ENCODE data around the gene ZNF365. TPM values are rescaled to one million over a fixed set of nuclear protein-coding genes. Genes with fewer than 3 reads are reported as not detected.

ZNF365 gene
- total and polyA plus RNA-seq, 4 experiments from 2014 or later = 3.5 to 4.9 (median 4.5) TPM

DNA sequence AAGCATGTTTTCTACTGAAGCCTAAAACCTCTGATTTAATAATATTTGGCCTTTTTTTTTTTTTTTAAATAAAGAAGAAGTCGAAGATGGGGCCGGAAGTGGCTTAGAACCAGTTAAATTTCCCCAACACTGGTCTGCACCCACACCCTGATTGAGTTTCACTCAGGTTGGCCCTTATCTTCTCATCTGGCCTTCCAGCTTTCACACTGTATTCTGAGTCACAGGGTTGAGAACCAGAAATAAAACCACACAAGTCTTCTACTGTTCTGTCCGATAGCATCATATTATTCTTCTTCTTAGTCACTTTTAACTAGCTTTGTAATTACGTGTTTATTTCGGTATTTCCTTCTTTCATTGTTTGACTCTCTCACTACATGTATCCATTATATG lies 9.9 kb downstream of the ZNF365 start:
- intact Hi-C loops (cut with micrococcal nuclease) = loop anchor here (1.0 to 10.0 kb wide), 5 partner anchors 10 to 883 kb away; partner anchors contain the start of genes ARID5B, RTKN2 and ZNF365
- Mint-ChIP-seq H3K4me1 (peaks cover 42 to 87% (median 57%) of the 10 kb centered on the region in 4 donors), H3K4me3 (peak overlapping the region; percentile 41 to 69 (median 62)), H3K36me3 (peaks cover 4% of the 10 kb centered on the region in 2 donors), H3K27ac (peak overlapping the region; percentile 70 to 88 (median 81)), H3K9me3 (peaks cover 0 to 4% (median 0%) of the 10 kb centered on the region in 8 donors), H3K27me3 (no peaks in the 10 kb centered on the region)
- peak overlapping the region; percentile 52 for H3K27ac ChIP-seq (ENCODE audit: low read depth, low read length)
- peaks cover 48% of the 10 kb centered on the region for H3K4me1 ChIP-seq (ENCODE audit: insufficient read depth, low read length)
- DNase-seq = peak; percentile 70 to 90 (median 72)
- POLR2A ChIA-PET (ENCODE audit: partially characterized antibody) = interaction anchor here (0.7 to 1.3 kb wide), 5 partner anchors 9 to 484 kb away, joined by 3 to 10 read pairs (median 3); partner anchors contain the start of gene ZNF365
- no peaks in the 10 kb centered on the region for H3K27me3 ChIP-seq (ENCODE audit: insufficient read depth, low read length)
- H3K4me3 ChIP-seq (ENCODE audit: low read length in 2 of 2) = peak overlapping the region in 1 of 2 donors; percentile 20
- H3K36me3 ChIP-seq (ENCODE audit: insufficient read depth, low read length) = no peaks in the 10 kb centered on the region
- no peaks in the 10 kb centered on the region for H3K9me3 ChIP-seq (ENCODE audit: control insufficient read depth in 1 of 2, low read length in 2 of 2)
- CTCF ChIA-PET (ENCODE audit: partially characterized antibody) = no interaction called here

DNA sequence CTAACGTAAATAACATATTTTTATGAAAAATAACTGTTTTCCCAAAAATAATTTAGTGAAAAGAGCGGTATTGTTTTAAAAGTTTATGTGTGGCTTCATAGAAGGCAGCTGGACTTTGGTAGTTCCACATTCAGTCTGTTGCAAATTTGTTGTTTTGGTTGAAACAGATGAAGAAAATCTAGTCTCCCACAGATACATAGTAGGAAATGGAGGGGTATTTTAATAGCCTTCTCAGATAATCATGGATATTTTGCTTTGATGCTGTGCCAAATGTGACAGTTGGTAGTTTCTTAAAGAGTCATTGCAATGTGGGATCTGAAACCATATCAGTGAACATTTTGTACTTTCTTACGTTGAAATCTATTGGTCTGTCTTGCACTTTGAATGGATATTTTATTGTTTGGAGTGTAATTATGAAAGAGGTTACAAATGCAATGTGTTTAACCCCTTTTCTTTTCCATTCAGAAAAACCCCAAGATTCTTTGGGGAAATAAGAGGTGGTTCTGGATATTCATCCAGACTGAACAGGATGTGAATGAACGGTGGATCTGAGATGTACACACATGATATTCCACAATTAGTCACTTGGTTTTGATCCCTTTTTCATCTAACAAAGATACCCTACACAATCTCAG lies 10.4 kb downstream of the ZNF365 start:
- Mint-ChIP-seq H3K36me3 (peaks cover 4 to 7% of the 10 kb centered on the region in 2 donors), H3K27ac (peak overlapping the region; percentile 70 to 88 (median 81)), H3K4me1 (peaks cover 41 to 85% (median 55%) of the 10 kb centered on the region in 4 donors), H3K9me3 (peaks cover 0 to 4% (median 0%) of the 10 kb centered on the region in 8 donors), H3K27me3 (no peaks in the 10 kb centered on the region), H3K4me3 (peak overlapping the region; percentile 41 to 69 (median 62))
- Histone ChIP-seq H3K27me3 (ENCODE audit: insufficient read depth, low read length) (no peaks in the 10 kb centered on the region), H3K27ac (ENCODE audit: low read depth, low read length) (peak overlapping the region; percentile 52), H3K4me3 (ENCODE audit: low read length in 2 of 2) (peak overlapping the region in 1 of 2 donors; percentile 20), H3K36me3 (ENCODE audit: insufficient read depth, low read length) (no peaks in the 10 kb centered on the region), H3K9me3 (ENCODE audit: control insufficient read depth in 1 of 2, low read length in 2 of 2) (no peaks in the 10 kb centered on the region), H3K4me1 (ENCODE audit: insufficient read depth, low read length) (peaks cover 48% of the 10 kb centered on the region)
- DNase-seq = no peak
- CTCF ChIA-PET (ENCODE audit: partially characterized antibody) = no interaction called here
- POLR2A ChIA-PET (ENCODE audit: partially characterized antibody) = interaction anchor here (1.0 to 1.3 kb wide), 3 partner anchors 9 to 485 kb away, joined by 3 to 10 read pairs (median 3); partner anchors contain the start of gene ZNF365
- intact Hi-C loops (cut with micrococcal nuclease) = loop anchor here (1.0 to 10.0 kb wide), 5 partner anchors 10 to 883 kb away; partner anchors contain the start of genes ARID5B, RTKN2 and ZNF365

DNA sequence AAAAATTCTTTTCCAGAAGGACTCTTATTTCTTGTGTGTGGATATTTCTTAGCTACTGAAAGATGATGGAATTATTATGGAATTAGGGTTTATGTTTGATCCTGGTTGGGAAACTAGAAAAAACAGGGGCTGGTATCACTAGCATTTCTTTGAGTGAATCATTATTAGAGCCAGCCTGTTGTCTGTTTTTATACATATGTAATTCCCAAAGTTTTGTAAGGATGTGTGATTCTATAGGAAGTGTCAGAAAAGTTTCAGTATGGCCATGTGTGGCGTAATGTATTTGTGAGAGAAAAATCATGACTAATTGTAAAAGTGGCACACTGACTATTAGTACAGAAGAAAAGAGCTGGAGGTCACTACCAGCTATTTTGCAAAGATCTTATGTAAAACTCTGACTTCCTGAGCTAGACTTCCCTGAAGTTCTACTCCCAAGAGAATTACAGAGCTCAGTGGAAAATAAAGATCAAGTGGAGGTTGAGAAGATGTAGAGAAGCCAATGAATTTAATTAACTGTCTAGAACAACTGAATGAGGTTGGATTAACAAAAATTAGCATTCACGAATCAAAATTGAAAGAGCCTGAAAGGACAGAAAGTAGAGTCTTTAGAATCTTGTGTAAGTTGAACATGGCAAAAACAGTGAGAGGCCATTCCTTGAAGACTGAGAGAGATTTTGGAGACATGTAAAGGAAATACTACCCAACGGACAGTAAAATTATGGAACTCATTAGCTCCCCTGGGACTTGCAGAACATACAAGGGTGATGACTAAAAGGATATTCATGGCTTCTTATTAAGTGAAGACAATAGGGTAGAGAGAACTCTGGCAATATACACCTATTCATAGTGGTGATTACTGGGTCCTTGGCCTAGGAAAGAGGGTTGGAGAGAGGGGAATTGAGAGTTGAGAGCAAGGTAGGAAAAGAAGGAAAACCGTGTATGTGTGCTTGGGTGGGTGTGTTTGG lies 12.5 kb downstream of the ZNF365 start:
- H3K27ac Mint-ChIP-seq = peak overlapping the region in 3 of 7 donors; percentile 13 to 70 (median 57)
- peaks cover 9 to 11% of the 10 kb centered on the region in 2 donors for H3K36me3 Mint-ChIP-seq
- intact Hi-C loops (cut with micrococcal nuclease) = loop anchor here (10.0 kb wide), 1 partner anchor 342 kb away; no protein-coding TSS in a partner anchor
- Histone ChIP-seq H3K4me1 (ENCODE audit: insufficient read depth, low read length) (peaks cover 40% of the 10 kb centered on the region), H3K27ac (ENCODE audit: low read depth, low read length) (no peak overlapping the region), H3K9me3 (ENCODE audit: control insufficient read depth in 1 of 2, low read length in 2 of 2) (no peaks in the 10 kb centered on the region), H3K27me3 (ENCODE audit: insufficient read depth, low read length) (no peaks in the 10 kb centered on the region), H3K4me3 (ENCODE audit: low read length in 2 of 2) (no peak overlapping the region), H3K36me3 (ENCODE audit: insufficient read depth, low read length) (no peaks in the 10 kb centered on the region)
- no peak for DNase-seq
- POLR2A ChIA-PET (ENCODE audit: partially characterized antibody) = no interaction called here
- CTCF ChIA-PET (ENCODE audit: partially characterized antibody) = interaction anchor here (0.7 to 1.4 kb wide), 4 partner anchors 18 to 338 kb away, joined by 3 to 4 read pairs (median 3); no protein-coding TSS in a partner anchor
- H3K4me1 Mint-ChIP-seq = peaks cover 33 to 66% (median 41%) of the 10 kb centered on the region in 4 donors
- peaks cover 0 to 4% (median 0%) of the 10 kb centered on the region in 8 donors for H3K9me3 Mint-ChIP-seq
- no peaks in the 10 kb centered on the region for H3K27me3 Mint-ChIP-seq
- peak overlapping the region in 2 of 8 donors; percentile 11 to 56 for H3K4me3 Mint-ChIP-seq

DNA sequence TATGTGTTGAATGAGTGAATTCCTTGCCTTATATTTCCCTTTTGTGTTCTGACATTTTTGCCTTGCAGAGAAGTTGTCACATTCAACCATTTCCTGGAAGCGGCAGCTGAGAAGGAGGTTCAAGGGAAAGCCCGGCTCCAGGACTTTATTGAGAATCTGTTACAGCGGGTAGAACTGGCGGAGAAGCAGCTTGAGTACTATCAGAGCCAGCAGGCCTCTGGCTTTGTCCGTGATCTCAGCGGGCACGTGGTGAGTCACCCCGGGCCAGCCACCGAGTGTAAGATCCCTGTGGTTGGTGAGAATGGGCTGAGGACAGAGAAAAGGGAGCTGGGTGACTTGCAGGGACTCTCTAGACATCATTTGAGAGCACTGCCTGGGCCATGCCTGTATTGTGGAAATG lies 14.2 kb downstream of the ZNF365 start:
- H3K27me3 Mint-ChIP-seq = peaks cover 0 to 3% of the 10 kb centered on the region in 2 donors
- no peaks in the 10 kb centered on the region for H3K36me3 ChIP-seq (ENCODE audit: insufficient read depth, low read length)
- no peak for DNase-seq
- H3K27ac Mint-ChIP-seq = peak overlapping the region in 1 of 7 donors; percentile 24
- no peak overlapping the region for H3K4me3 Mint-ChIP-seq
- intact Hi-C loops (cut with micrococcal nuclease) = loop anchor here (10.0 kb wide), 1 partner anchor 344 kb away; no protein-coding TSS in a partner anchor
- POLR2A ChIA-PET (ENCODE audit: partially characterized antibody) = no interaction called here
- H3K9me3 ChIP-seq (ENCODE audit: control insufficient read depth in 1 of 2, low read length in 2 of 2) = no peaks in the 10 kb centered on the region
- peaks cover 9 to 19% of the 10 kb centered on the region in 2 donors for H3K36me3 Mint-ChIP-seq
- CTCF ChIA-PET (ENCODE audit: partially characterized antibody) = no interaction called here
- H3K4me3 ChIP-seq (ENCODE audit: low read length in 2 of 2) = no peak overlapping the region
- H3K4me1 Mint-ChIP-seq = peaks cover 25 to 49% (median 32%) of the 10 kb centered on the region in 4 donors
- no peaks in the 10 kb centered on the region for H3K27me3 ChIP-seq (ENCODE audit: insufficient read depth, low read length)
- peaks cover 34% of the 10 kb centered on the region for H3K4me1 ChIP-seq (ENCODE audit: insufficient read depth, low read length)
- no peak overlapping the region for H3K27ac ChIP-seq (ENCODE audit: low read depth, low read length)
- H3K9me3 Mint-ChIP-seq = peaks cover 0 to under 1% (median 0%) of the 10 kb centered on the region in 8 donors

DNA sequence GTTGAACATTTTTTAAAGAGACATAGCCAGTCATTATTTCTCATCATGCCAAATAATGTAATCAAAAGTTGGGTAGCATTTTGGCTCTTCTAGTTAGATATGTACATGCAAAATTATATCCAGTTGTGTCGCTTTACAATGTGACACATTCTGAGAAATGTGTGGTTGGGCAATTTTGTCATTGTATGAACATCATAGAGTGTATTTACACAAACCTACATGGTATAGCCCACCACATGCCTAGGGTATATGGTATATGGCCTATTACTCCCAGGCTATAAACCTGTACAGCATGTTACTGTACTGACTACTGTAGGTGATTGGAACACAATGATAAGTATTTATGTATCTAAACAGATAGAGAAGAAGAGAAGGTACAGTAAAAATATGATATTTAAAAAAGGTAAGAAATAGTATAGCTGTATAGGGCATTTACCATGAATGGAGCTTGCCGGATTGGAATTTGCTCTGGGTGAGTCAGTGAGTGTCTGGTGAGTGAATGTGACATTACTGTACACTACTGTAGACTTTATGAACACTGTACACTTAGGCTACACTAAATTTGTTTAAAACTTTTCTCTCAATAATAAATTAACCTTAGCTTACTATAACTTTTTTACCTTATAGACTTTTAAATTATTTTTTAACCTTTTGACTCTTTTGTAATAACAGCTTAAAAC lies 16.5 kb downstream of the ZNF365 start:
- H3K9me3 Mint-ChIP-seq = no peaks in the 10 kb centered on the region
- H3K36me3 Mint-ChIP-seq = peaks cover 9 to 19% of the 10 kb centered on the region in 2 donors
- Histone ChIP-seq H3K27ac (ENCODE audit: low read depth, low read length) (no peak overlapping the region), H3K27me3 (ENCODE audit: insufficient read depth, low read length) (no peaks in the 10 kb centered on the region), H3K4me3 (ENCODE audit: low read length in 2 of 2) (no peak overlapping the region), H3K36me3 (ENCODE audit: insufficient read depth, low read length) (no peaks in the 10 kb centered on the region), H3K4me1 (ENCODE audit: insufficient read depth, low read length) (peaks cover 11% of the 10 kb centered on the region), H3K9me3 (ENCODE audit: control insufficient read depth in 1 of 2, low read length in 2 of 2) (no peaks in the 10 kb centered on the region)
- POLR2A ChIA-PET (ENCODE audit: partially characterized antibody) = no interaction called here
- intact Hi-C loops (cut with micrococcal nuclease) = no loop called here
- H3K4me3 Mint-ChIP-seq = no peak overlapping the region
- H3K4me1 Mint-ChIP-seq = peaks cover 11 to 26% (median 14%) of the 10 kb centered on the region in 4 donors
- peaks cover 0 to 3% of the 10 kb centered on the region in 2 donors for H3K27me3 Mint-ChIP-seq
- H3K27ac Mint-ChIP-seq = no peak overlapping the region
- no peak for DNase-seq
- CTCF ChIA-PET (ENCODE audit: partially characterized antibody) = interaction anchor here (0.9 to 1.2 kb wide), 2 partner anchors 11 to 126 kb away, joined by 3 read pairs; no protein-coding TSS in a partner anchor

DNA sequence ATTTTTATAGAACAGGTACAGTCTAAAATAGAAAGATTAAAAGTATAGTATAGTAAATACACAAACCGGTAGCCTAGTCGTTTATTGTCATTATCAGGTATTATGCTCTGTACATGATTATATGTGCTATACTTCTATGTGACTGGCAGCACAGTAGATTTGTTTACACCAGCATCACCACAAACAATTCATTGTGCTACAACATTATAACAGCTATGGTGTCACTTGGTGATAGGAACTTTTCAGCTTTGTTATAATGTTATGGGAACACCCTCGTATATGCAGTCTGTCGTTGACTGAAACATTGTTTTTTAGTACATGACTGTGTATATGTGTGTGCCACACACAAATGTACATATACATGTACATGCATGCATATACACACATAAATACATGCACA lies 19.1 kb downstream of the ZNF365 start:
- H3K36me3 ChIP-seq (ENCODE audit: insufficient read depth, low read length) = no peaks in the 10 kb centered on the region
- H3K36me3 Mint-ChIP-seq = peaks cover 9 to 17% of the 10 kb centered on the region in 2 donors
- ChIA-PET CTCF (ENCODE audit: partially characterized antibody) (no interaction called here), POLR2A (ENCODE audit: partially characterized antibody) (no interaction called here)
- H3K9me3 Mint-ChIP-seq = no peaks in the 10 kb centered on the region
- intact Hi-C loops (cut with micrococcal nuclease) = no loop called here
- no peak overlapping the region for H3K27ac Mint-ChIP-seq
- DNase-seq = no peak
- H3K4me3 ChIP-seq (ENCODE audit: low read length in 2 of 2) = no peak overlapping the region
- H3K27ac ChIP-seq (ENCODE audit: low read depth, low read length) = no peak overlapping the region
- no peaks in the 10 kb centered on the region for H3K9me3 ChIP-seq (ENCODE audit: control insufficient read depth in 1 of 2, low read length in 2 of 2)
- peaks cover 0 to 3% of the 10 kb centered on the region in 2 donors for H3K27me3 Mint-ChIP-seq
- no peaks in the 10 kb centered on the region for H3K4me1 ChIP-seq (ENCODE audit: insufficient read depth, low read length)
- H3K4me1 Mint-ChIP-seq = peaks cover 0 to 2% (median 1%) of the 10 kb centered on the region in 4 donors
- no peak overlapping the region for H3K4me3 Mint-ChIP-seq
- no peaks in the 10 kb centered on the region for H3K27me3 ChIP-seq (ENCODE audit: insufficient read depth, low read length)

Measured in CD4-positive, alpha-beta memory T cell (primary cell).